NCI-H1092 treated with DMSO at 0.1 percent for 48 hours (cell line): Measurements from ENCODE around the gene MED8.

ENCODE experiments used
- DNase-seq: peaks from one replicate; lab custom pipeline; 2025; lab: John Stamatoyannopoulos, UW

The MED8 gene, protein sequence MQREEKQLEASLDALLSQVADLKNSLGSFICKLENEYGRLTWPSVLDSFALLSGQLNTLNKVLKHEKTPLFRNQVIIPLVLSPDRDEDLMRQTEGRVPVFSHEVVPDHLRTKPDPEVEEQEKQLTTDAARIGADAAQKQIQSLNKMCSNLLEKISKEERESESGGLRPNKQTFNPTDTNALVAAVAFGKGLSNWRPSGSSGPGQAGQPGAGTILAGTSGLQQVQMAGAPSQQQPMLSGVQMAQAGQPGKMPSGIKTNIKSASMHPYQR

DNA sequence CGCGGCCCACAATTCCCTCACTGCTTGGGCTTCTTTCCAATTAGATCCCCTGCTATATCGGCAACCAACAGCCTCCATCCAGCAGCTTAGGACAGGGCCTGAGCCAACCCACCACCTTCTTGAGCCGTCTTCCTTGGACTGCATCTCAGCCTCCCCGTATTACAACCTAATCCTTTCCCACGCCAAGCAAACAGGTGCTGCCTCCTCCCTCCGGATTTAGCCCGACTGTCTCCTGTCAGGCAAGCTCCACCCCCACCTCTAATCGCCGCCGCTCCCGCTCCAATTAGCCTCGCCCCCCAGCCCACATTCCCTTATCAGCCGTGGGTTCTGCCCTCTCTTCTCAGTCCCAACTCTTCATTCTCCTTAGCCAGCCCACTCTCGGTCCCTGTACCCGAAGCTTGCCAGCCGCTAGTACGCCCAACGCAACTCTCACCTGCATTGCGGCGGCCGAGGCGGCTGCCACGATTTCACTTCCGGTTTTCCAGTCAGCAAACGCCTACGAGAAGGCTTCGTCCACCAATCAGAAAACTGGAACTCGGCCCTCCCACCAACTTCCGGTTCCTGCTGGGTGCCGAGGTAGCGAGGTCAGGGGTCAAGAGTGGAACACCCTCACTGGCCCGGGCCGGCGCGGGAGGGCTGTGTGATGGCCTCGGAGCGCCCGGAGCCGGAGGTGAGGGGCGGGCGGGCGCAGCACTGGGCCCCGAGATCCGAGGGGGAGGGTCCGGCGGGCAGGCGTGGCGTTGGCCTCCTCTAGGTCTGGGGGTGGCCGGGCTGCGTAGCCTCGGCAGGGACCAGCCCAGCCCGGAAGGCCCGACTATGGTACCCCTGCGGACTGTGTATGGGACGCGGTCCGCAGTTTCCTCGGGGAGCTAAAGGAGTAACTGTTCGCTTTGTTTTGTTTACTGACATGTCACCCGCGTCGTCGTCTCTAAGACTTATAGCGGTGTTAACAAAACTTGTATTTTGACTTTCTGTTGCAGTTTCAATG lies at the start of gene MED8, which contains the start of gene SZT2:
Gene MED8, minus strand, starts transcription at position 475 of the 988 bp plus-strand sequence. Its CDS starts 36 bp downstream, at position 439.
Gene SZT2, plus strand, starts transcription at position 574 of the 988 bp plus-strand sequence. Its CDS starts 70 bp downstream, at position 644.
- peak; percentile 97 for DNase-seq

- no peak for DNase-seq
These were observed 49.5 kb upstream of the MED8 start for GRCh38 chr1:43438953-43439581.

DNA sequence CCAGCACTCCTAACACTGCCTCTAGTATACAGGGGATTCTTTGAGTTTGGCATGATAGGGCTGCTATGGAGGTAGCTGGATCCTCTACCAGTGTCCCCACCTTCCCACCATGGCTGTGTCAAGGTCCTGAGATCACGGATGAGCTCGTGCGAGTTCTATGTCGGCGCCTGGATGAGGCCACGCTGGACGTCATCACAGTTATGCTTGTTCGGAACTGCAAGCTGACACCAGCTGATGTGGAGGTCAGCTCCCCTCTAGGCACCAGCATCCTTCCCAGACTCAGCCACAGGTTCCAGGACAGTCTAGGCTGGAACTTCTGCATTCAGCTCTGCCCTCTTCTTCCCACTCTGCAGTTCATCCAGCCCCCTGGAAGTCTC lies 49.0 kb upstream of the MED8 start:
- DNase-seq: no peak

DNA sequence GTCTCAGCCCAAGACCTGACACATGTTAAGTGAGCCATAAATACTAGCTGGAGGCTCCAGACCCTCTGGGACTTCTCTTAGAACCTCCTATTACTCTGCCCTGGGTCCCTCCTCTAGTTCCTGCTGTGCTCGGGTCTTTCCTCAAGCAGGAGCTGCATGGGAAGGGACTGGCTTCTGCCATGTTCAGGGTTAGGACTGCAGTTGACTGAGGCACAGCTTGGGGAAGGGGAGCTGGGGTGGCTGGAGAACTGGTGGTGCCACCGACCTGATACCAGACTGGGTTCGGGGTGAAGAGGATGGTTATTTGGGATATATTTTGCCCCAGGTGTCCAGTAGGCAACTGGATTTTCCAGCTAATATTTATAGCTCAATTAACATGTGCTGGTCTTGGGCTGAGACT lies 48.4 kb upstream of the MED8 start:
- DNase-seq: no peak

DNA sequence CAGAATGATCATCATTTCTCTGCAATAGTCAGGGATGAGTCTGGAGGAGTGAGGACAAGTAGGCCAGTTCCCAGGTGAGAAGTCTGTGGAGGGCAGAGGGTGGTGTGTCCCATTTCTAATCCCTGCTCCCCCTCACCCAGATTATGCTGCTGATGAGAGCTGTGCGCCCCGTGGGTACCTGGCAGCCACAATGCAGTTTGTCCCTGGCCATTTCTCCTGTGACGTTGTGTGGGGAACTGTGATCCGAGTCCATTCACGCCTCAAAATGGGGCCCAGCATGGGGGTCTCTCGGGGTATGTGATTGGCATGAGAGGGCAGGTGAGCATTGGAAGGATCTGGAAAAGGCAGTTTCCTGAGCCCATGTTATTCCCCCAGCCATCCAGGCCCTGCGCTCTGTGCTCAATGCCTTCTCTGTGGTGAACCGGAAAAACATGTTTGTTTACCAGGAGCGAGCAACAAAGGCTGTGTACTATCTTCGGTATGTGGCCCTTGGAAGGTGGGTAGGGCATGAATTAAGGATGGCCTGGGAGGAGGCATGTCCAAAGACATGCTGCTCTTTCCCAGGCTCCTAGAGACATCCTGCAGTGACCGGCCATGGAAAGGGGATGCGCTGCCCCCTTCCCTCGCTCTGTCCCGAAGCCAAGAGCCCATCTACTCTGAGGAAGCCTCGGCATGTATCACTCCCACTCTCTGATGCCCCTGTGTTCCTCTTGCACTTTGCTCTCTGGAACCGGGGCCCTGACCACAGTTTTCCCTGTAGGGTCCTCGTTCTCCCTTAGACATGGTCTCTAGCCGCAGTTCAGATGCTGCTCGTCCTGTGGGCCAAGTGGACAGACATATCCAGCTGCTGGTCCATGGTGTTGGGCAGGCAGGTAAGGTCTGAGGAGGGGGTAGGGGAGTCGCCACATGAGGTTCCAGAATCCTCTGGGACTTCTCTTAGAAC lies 47.7 kb upstream of the MED8 start:
- no peak for DNase-seq

DNA sequence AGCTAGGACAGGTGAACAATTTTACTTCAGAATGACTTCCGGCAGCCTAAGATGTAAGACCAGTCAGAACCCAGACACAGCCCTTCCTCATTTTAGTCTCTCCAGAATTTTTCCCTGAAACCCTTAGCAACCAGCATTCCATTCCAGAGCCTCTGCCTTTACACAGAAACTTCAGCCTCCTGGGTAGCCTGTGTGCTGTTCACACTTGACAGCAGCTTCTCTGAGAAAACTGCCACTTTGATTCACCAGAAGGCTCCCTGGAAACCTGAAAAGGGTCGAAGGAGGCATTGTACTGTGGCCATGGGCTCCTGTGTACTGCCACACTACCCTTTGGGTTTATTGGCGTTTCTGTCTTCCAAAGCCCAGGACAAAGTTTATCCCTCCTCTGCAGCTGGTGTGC lies 46.8 kb upstream of the MED8 start:
- no peak for DNase-seq

GRCh38 chr1:43435146-43436145 lies 45.8 kb upstream of the MED8 start:
- no peak for DNase-seq

- no peak for DNase-seq
These were observed 44.7 kb upstream of the MED8 start for GRCh38 chr1:43434256-43434655.

DNA sequence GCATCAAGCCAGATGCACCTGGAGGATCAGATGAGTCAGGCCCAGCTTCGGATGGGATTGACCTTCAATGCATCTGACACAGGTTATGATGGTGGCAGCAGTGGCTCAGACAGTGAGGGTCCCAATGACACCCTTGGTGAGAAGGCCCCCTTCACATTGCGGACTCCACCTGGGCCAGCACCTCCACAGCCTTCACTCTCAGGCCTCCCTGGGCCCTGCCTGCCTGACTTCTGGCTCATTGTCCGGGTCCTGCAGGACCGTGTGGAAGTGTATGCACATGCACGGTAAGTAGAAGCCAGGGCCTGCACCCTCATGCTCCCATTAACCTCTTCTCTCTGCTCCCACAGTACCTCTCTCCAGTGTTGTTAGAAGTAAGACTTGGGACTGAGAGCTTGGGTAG lies 43.3 kb upstream of the MED8 start:
- no peak for DNase-seq

DNA sequence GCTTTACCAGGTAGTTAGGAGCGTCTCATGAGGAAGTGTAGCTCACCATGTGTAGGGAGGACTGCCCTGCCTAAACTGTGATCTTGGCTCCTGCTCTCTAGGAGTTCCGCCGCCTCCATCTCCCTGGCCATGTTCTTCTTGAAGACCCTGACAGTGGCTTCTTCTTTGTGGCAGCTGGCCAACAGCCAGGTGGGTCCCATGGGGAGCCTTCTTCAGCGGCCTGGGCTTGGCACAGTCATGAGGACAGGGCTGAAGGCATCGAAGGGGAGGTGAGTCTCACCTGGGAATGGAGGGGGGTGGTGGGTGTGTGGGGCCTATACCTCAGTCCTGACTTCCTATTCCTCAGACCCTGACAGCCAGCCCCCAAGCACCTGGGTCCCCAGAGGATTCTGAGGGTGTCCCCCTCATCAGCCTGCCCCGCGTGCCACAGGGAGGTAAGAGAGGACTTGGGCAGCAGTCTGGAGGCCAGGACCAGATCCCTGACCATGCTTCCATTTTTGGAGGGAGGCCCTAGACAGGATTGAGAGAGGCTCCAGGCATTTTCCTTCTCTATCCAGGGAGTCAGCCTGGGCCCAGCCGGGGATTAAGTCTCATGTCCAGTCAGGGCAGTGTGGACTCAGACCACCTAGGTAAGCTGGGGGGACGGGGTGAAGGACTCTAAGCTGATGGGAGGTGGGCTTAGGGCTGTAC lies 42.7 kb upstream of the MED8 start:
- DNase-seq: no peak

- DNase-seq: no peak
These were observed 42.1 kb upstream of the MED8 start for GRCh38 chr1:43431676-43432075.

DNA sequence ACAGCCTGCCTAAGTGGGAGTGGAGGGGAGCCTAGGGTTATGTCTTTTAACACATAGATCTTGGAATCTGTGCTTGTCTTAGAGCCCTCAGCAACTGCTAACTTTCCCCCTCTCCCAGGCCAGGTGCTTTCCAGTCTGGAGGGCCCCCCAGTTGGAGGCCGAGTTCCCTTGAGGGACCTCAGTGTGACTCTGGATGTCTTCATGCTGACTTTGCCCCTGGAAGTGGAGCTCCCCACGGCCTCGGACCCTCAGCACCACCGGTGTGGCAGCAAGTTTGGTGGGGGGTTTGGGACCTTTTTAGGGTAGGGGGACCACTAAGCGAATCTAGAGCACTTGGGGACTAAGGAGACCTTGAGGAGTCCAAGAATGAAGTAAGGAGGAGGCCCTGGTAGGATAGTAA lies 41.2 kb upstream of the MED8 start:
- no peak for DNase-seq

- DNase-seq: no peak
These were observed 38.3 kb upstream of the MED8 start for GRCh38 chr1:43427941-43428340.

DNA sequence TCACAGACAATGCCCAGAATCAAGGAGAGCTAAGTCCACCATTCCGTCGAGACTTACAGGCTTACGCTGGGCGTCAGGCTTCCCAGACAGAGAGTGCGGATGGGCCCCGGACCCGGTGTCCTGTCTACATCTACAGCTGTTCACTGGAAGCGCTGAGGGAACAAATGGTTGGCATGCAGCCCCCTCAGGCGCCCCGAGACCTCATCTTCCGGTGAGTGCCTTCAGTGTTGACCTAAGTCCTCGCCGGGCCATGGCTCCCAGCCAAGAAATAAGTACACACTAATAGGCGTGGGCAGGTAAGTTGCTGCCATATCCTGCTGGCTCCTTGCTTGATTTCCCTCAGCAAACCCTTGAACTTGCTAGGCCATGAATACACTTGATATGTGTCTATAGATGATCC lies 37.9 kb upstream of the MED8 start:
- no peak for DNase-seq

DNA sequence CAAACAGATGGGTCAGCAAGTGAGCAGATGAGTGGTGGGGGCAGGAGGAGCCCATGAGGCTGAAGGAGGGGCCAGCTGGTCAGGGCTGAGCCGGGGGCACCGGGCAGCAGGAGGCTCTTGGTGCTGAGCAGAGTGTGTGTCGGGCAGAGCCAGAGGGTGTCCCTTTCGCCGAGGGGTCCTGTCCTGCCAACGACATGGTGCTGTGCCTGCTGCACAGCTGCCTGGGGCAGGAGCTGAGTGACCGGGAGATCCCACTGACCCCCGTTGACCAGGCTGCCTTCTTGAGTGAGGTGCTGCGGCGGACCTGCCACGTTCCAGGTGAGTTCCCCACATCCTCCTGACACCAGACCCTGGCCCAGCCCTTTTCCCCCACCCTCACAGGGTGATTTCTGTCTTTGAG lies 36.6 kb upstream of the MED8 start:
- DNase-seq: no peak

GRCh38 chr1:43425045-43425444 lies 35.4 kb upstream of the MED8 start:
- no peak for DNase-seq

DNA sequence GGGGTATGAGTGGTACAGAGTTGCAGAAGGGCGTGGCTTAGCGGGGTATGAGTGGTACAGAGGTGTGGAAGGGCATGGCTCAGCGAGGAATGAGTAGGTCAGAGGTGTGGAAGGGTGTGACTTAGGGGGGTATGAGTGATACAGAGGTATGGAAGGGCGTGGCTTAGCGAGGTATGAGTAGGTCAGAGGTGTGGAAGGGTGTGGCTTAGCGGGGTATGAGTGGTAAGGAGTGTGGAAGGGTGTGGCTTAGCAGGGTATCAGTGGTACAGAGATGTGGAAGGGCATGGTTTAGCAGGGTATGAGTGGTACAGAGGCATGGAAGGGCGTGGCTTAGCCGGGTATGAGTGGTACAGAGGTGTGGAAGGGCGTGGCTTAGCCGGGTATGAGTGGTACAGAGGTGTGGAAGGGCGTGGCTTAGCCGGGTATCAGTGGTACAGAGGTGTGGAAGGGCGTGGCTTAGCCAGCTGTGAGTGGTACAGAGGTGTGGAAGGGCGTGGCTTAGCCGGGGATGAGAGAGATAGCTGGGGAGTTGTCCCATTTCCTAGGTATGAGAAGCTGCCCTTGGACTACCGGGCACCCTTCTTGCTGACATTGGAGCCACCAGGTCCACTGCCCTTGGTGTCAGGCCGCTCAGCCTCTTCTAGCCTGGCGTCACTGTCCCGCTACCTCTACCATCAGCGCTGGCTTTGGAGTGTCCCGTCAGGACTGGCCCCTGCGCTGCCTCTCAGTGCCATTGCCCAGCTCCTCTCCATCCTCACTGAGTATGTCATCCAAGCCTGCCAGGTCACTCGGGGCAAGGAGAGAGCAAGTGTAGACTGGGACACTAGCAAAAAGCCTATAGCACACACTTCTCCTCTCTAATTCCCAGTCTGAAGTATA lies 34.3 kb upstream of the MED8 start:
- no peak for DNase-seq

DNA sequence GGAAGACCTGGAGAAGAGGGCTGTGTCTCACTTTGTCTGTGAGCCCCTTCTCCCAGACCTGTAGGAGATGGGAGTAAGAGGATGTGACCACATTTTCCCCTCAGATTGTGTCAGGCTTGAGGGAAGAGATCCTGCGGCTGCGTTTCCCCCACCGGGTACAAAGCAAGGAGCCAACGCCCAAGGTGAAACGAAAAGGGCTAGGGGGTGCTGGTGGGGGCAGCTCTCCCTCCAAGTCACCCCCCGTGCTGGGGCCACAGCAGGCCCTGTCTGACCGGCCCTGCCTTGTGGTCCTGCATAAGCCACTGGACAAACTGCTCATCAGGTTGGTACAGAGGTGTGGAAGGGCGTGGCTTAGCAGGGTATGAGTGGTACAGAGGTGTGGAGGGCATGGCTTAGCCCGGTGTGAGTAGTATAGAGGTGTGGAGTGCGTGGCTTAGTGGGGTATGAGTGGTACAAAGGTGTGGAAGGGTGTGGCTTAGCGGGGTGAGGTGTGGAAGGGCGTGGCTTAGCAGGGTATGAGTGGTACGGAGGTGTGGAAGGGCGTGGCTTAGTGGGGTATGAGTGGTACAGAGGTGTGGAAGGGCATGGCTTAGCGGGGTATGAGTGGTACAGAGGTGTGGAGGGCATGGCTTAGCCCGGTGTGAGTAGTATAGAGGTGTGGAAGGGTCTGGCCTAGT lies 33.5 kb upstream of the MED8 start:
- no peak for DNase-seq
